Measurements from ENCODE around the gene PSMB8. TPM values are rescaled to one million over a fixed set of nuclear protein-coding genes. Genes with fewer than 3 reads are reported as not detected.

The PSMB8 gene
- total and polyA plus RNA-seq, 3 donors from 2014 or later, result 4.6 to 35.7 (median 11.2) TPM

DNA sequence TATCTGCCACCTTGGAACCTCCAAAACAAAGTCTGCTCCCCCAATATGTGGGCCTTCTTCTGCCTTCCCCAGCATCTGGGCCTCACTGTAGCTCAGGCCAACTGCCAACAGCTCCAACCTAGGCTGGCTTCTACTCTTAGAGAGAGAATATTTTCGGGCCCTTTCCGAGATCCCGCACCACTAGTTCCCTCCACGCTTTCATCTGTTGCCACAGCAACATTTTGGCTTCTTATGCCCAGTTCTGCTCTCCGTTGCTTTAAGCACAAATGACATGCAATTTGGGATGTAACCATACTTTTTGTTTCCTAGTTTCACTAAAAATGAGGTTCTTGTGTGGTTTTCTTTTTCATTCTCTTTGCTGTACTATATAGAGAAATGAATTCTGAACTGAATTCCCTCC lies 43.8 kb upstream of the PSMB8 start:
- TF ChIP-seq, protein P1, sequence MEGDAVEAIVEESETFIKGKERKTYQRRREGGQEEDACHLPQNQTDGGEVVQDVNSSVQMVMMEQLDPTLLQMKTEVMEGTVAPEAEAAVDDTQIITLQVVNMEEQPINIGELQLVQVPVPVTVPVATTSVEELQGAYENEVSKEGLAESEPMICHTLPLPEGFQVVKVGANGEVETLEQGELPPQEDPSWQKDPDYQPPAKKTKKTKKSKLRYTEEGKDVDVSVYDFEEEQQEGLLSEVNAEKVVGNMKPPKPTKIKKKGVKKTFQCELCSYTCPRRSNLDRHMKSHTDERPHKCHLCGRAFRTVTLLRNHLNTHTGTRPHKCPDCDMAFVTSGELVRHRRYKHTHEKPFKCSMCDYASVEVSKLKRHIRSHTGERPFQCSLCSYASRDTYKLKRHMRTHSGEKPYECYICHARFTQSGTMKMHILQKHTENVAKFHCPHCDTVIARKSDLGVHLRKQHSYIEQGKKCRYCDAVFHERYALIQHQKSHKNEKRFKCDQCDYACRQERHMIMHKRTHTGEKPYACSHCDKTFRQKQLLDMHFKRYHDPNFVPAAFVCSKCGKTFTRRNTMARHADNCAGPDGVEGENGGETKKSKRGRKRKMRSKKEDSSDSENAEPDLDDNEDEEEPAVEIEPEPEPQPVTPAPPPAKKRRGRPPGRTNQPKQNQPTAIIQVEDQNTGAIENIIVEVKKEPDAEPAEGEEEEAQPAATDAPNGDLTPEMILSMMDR (IDR thresholded peaks at IDR 0.05), result no peak
- TF ChIP-seq POLR2A (IDR thresholded peaks at IDR 0.05), result no peak

GRCh38 chr6:32886681-32887383 lies 43.0 kb upstream of the PSMB8 start:
- Histone ChIP-seq H3K4me3 (no peak overlapping the region), H3K27ac (peak overlapping the region in 1 of 2 donors; percentile 23), H3K27me3 (no peaks in the 10 kb centered on the region), H3K4me1 (peaks cover 9% of the 10 kb centered on the region), H3K9me3 (no peaks in the 10 kb centered on the region), H3K36me3 (ENCODE audit: low read depth, missing control alignments) (no peaks in the 10 kb centered on the region)
- TF ChIP-seq, protein P1 (IDR thresholded peaks at IDR 0.05), result no peak
- no peak for TF ChIP-seq POLR2A (IDR thresholded peaks at IDR 0.05)
- WGBS, 2 donors, result 25 to 36% methylated on average over 3 of the region's 3 CpGs
- intact Hi-C loops (cut with DNase I; ENCODE audit: low total_unique reads), result loop anchor here (10.0 kb wide), 1 partner anchor 98 kb away; no protein-coding TSS in a partner anchor
- DNase-seq, result peak; percentile 52

More for the DNA sequence above, 43.8 kb upstream of the PSMB8 start:
- no peaks in the 10 kb centered on the region for H3K9me3 ChIP-seq
- H3K4me1 ChIP-seq, result peaks cover 9% of the 10 kb centered on the region
- H3K4me3 ChIP-seq, result no peak overlapping the region
- intact Hi-C loops (cut with DNase I; ENCODE audit: low total_unique reads), result loop anchor here (10.0 kb wide), 1 partner anchor 97 kb away; no protein-coding TSS in a partner anchor
- H3K27ac ChIP-seq, result no peak overlapping the region
- H3K36me3 ChIP-seq (ENCODE audit: low read depth, missing control alignments), result no peaks in the 10 kb centered on the region
- 37 to 57% methylated on average over 5 of the region's 5 CpGs for whole genome bisulfite sequencing, 2 donors
- DNase-seq, result no peak
- no peaks in the 10 kb centered on the region for H3K27me3 ChIP-seq

DNA sequence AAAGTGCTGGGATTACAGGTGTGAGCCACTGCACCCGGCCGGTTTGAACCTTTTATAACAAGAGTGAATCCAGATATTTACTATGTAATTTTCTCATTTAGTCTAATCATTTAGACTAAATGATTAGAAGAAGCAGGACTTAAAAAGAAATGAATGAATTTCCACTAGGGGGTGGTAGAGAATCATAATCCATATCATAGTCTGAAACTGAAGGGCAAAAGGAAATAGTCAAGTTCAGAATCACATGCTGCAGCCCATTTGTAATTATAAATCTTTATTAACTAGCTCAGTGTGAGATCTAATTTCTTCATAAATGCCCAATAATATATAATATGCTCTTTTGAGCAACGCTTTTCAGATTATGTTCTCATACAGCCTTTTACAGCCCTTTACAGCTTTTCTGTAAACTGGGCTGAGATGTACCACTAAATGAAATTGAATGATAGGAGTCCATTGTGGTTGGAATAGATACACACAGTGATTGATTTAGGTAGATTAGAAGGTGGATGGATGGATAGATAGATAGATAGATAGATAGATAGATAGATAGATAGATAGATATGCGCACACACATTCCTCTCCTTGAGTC lies 41.9 kb upstream of the PSMB8 start:
- WGBS, 2 donors, result 47 to 62% methylated on average over 4 of the region's 4 CpGs
- no peak overlapping the region for H3K27ac ChIP-seq
- no peak for TF ChIP-seq POLR2A (IDR thresholded peaks at IDR 0.05)
- TF ChIP-seq, protein P1 (IDR thresholded peaks at IDR 0.05), result peak; percentile 54 to 82 (median 60)
- H3K9me3 ChIP-seq, result no peaks in the 10 kb centered on the region
- no peak for DNase-seq
- intact Hi-C loops (cut with DNase I; ENCODE audit: low total_unique reads), result loop anchor here (10.0 kb wide), 1 partner anchor 99 kb away; no protein-coding TSS in a partner anchor
- no peaks in the 10 kb centered on the region for H3K36me3 ChIP-seq (ENCODE audit: low read depth, missing control alignments)
- H3K27me3 ChIP-seq, result no peaks in the 10 kb centered on the region
- peaks cover 9% of the 10 kb centered on the region for H3K4me1 ChIP-seq
- H3K4me3 ChIP-seq, result no peak overlapping the region

- Histone ChIP-seq H3K4me1 (peaks cover 9% of the 10 kb centered on the region), H3K4me3 (no peak overlapping the region), H3K36me3 (ENCODE audit: low read depth, missing control alignments) (no peaks in the 10 kb centered on the region), H3K27ac (no peak overlapping the region), H3K9me3 (no peaks in the 10 kb centered on the region), H3K27me3 (no peaks in the 10 kb centered on the region)
- no peak for DNase-seq
- intact Hi-C loops (cut with DNase I; ENCODE audit: low total_unique reads), result loop anchor here (10.0 kb wide), 1 partner anchor 101 kb away; no protein-coding TSS in a partner anchor
- 53 to 59% methylated on average over 5 of the region's 5 CpGs for WGBS, 2 donors
- TF ChIP-seq POLR2A (IDR thresholded peaks at IDR 0.05), result no peak
- TF ChIP-seq, protein P1 (IDR thresholded peaks at IDR 0.05), result no peak
Measured at GRCh38 chr6:32883789-32884188, 39.9 kb upstream of the PSMB8 start.

Measured in testis (tissue), 3 donors.